IPS-18c (cell line): Measurements from ENCODE around the gene CAPN2.
A peak's percentile ranks its signal among the peaks of the same experiment; 100 is the strongest.

Source experiments
- H3K4me3 ChIP-seq: 2 replicates; pipeline ENCODE4 v1.7.0; 2013; ENCODE audit warnings: low read depth, mild to moderate bottlenecking, low read length, moderate library complexity; ENCODE audit not compliant: insufficient read depth
- H3K9me3 ChIP-seq: one replicate; pipeline ENCODE4 v1.6.1; 2013; ENCODE audit warnings: mild to moderate bottlenecking, low read length, moderate library complexity; ENCODE audit not compliant: control insufficient read depth, insufficient read depth

Gene CAPN2

DNA sequence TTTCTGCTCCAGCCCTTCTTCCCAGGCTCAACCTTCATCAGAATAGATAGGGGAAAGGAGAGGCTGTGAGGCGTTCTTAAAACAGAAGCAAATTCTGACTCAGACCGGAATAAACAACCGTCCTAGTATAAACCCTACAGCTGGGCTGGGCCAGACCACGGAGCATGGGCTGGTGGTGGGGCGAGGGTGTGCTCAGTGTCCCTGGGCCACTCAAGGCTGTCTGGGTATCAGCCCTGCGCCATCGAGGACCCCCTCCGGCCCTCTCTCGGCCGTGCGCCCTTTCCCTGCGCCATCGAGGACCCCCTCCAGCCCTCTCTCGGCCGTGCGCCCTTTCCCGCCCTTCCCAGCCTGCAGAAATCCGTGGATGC, 36.0 kb downstream of the CAPN2 start:
- peak overlapping the region; percentile 72; the same call in 1 of the 2 replicates for H3K4me3 ChIP-seq
- peaks cover 4% of the 10 kb centered on the region for H3K9me3 ChIP-seq

DNA sequence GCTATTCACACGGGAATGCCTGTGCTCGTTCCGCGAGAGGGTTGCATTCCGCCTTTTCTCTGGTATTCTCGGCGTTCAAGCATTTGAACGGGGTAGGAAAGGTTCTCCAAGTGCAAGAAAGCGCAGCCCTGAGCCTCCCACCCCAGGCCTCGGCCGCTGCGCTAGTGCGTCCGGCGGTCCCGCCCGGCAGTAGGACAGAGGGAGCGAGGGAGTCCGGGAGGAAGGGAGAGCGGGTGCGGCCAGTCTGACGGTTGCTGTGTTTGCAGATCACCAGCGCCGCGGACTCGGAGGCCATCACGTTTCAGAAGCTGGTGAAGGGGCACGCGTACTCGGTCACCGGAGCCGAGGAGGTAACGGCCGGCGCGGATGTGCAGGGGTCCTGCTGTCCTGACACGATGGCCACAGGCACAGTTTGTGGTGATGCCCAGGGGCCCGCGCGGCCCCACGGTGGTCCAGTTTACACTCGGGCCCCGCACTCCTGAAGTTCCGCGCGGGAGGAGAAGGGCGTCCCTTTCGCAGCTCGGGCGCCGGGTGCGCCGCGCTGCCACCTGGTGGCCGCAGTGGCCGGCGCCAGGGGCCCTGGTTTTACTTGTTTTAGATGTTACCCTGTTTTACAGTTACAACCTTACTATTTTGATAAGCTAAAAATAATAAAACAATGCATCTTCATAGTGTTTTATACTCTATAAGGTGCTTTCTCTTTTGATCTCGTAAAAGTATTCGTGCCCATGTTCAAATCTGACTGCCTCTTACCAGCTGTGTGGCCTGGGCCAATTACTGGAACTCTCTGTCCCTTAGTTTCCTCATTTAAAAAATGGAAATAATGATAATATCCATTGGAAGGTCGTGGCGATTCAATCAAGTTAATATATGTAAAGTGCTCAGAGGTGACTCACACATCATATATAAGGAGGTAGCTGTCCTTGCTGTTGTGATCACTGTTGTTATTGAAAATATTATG, 36.7 kb downstream of the CAPN2 start:
- Histone ChIP-seq H3K4me3 (peak overlapping the region; percentile 72), H3K9me3 (peaks cover 4% of the 10 kb centered on the region)

DNA sequence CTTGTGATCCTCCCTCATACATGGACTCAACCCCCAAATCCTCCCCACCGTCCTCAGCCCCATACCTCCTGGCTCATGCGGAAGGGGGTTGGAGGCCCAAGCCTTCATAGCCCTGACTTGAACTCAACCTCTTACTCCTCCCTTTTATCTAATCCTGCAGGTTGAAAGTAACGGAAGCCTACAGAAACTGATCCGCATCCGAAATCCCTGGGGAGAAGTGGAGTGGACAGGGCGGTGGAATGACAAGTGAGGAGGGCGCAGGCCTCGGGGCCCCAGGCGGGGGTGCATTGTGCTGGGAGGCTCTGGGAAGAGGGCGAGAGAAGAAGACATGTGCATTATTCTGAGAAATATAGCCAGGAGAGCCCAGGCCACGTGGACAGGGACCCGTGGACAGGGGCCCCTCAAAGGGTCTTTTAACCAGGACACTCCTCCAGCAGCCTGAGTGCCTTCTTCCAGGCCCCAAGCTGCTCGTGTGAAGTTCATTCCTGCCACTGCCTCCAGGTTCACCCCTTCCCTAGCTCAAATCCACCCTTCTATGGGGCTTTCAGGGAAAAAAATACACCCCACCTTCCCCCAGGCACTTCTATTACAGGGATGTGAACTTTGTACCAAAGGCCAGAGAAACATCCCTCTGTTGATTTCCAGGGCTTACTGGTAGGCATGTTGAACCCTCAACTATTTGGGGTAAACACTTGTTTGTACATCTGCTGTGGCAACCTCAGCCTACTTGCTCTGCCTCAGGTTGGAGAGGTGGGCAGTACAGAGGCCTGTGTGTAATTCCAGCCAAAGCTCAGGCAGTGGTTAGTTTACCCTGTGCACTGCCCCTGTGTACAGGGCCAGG, 38.6 kb downstream of the CAPN2 start:
- Histone ChIP-seq H3K9me3 (peaks cover 4% of the 10 kb centered on the region), H3K4me3 (no peak overlapping the region)

DNA sequence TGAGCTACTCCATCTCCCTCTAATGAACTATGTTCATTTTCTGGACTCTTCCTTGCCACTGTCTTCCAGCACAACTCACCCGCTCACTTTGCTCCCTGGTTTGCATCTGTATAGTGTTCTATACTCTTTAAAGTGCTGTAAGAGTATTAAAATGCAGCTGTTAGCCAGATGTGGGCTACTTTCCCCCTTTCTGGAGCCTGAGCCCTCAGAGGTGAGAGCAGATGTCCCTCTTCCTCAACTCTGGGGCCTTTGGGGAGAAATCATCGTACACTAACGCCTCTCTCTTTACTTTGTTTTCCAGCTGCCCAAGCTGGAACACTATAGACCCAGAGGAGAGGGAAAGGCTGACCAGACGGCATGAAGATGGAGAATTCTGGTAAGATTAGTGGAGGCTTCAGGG, 39.4 kb downstream of the CAPN2 start:
- Histone ChIP-seq H3K9me3 (peaks cover 4% of the 10 kb centered on the region), H3K4me3 (no peak overlapping the region)

DNA sequence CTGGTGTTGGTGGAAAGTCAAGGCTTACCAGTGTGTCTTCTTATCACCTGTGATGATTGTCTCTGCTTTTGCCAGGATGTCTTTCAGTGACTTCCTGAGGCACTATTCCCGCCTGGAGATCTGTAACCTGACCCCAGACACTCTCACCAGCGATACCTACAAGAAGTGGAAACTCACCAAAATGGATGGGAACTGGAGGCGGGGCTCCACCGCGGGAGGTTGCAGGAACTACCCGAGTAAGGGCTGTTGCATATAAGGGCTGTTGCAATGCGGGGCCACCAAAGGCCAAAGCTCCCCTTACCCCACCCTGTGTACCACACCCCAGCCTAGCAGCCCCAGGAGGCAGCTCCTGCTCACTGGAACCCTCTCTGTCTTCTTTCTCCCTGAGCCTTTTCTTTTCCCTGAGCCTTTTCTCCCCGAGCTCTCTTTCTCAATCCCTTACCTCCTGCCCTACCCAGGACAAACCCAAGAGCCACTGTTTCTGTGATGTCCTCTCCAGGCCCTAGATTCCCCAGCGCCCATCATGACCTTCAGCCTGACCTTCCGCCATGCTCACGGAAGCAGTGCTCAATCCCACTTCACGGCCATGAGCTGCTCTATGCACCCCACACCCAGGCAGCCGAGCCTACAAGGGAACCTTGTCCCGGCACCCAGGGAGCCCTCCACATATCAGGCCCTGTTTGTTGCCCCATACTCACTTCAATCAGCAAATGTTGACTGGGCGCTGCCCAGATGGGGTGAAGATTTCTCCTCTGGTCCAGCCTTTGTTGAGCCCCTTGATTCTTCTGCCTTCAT, 40.6 kb downstream of the CAPN2 start:
- Histone ChIP-seq H3K4me3 (no peak overlapping the region), H3K9me3 (peaks cover 4% of the 10 kb centered on the region)

DNA sequence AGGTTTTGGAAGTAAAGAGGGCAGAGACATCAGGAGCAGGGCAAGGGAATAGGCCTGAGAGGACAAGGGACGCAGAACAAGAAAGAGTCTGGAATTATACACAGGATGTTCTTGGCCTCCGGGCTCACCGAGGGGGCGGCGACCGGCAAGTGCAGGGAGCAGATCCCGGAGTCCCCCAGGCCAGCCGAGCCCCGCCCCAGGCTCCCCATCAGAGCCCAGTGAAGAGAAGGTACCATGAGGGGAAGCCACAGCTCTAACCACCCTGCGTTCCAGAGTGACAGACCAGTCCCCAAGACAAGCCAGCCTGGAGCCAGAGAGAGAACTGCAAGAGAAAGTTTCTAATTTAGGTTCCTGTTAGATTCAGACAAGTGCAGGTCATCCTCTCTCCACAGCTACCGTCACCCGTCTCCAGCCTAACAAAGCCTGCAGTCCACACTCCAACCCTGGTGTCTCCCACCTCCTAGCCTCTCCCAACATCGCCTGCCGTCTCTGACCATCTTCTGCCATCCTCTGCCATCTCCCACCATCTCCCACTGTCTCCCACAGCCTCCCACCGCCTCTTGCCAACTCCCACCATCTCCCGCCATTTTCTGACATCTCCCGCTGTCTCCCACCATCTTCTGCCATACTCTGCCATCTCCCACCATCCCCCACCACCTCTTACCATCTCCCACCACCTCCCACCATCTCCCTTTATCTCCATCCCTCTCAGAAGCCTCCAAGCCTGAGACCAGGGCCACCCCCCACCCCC, 42.5 kb downstream of the CAPN2 start:
- H3K9me3 ChIP-seq, result peaks cover 4% of the 10 kb centered on the region
- H3K4me3 ChIP-seq, result no peak overlapping the region

DNA sequence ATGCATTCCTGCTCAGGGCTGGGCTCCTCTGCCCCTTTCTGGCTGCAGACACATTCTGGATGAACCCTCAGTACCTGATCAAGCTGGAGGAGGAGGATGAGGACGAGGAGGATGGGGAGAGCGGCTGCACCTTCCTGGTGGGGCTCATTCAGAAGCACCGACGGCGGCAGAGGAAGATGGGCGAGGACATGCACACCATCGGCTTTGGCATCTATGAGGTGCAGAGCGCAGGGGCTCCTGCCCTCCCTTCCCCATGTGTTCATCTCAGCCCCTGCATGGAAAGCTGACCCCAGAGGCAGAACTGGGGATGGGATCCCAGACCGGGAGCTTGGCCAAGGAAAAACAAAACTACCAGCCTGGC, 43.1 kb downstream of the CAPN2 start:
- Histone ChIP-seq H3K9me3 (peaks cover 4% of the 10 kb centered on the region), H3K4me3 (no peak overlapping the region)

DNA sequence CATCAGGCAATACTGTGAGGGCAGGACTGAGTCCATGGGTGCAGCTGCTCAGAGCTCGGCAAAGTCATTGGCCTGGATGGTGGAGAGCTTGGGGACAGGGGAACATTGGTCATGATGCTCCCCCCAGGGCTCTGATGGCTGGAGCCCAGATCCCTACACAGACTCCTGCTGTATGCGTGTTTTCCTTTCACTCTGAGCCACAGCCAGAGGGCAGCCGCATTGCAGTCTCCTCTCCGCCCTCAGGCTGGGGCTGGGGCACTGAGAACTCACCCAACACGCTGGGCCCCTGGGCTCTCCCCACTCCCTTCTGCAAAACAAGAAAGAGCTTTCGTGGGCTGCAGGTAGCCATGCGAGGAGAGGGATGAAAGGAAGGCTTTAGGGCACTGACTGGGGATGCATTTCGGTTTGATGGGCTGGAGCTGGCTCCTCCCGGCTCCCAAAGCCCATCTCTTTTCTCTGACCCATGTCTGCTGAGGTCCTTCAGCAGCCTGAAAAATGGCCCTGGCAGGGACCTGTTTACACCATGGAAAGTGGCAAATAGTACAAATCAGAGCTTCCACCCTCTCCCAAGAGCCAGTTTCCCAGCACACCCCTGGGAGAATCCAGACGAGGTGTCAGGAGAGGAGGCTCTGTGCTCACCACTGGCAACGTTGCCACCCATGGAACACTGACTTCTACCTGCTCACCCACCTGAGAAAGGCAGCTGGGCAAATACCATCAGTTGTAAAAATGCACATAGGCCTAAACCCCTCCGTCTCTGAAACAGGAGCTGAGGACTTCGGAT, 43.8 kb downstream of the CAPN2 start:
- Histone ChIP-seq H3K9me3 (peaks cover 4% of the 10 kb centered on the region), H3K4me3 (no peak overlapping the region)

DNA sequence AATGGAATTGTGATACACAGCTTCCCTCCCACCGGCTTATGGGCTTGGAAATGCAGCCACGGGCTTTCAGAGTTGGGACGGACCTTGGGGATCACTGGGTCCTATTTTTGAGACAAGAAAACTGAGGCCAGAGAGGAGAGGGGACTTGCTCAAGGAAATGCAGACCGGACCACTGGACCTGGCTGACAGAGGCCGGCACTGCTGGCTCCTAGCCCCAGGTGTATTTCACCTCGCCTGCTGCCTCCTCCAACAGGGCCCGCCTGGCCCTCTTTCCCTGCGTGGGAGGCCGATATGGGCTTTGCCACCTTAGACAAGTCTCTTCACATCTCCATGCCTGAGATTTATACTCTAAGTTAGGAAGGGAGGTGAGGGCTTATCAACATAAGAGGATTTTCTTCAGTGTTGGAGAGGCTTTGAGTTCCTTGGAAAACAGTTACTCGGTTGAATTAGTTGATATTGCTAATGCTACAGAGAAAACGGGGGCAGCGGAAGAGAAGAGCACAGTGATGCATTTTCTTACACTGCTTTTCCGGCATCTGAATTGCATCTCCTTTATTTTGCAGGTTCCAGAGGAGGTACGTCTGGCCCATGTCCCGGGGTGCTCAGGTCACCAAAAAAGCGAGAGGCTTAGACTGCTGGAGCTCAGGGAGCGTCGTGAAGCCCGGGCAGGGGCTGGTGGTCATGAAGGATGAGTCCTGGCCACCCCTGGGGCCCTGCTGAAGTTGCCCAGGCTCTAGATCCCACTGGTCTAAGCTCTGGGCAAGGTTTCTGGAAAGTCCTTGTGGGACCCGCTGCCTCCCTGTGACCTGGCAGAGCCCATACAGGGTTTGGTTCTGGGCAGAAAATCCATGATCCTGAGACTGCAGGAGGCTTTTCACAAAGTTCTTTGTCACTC, 44.7 kb downstream of the CAPN2 start:
- no peak overlapping the region for H3K4me3 ChIP-seq
- peaks cover 4% of the 10 kb centered on the region for H3K9me3 ChIP-seq

DNA sequence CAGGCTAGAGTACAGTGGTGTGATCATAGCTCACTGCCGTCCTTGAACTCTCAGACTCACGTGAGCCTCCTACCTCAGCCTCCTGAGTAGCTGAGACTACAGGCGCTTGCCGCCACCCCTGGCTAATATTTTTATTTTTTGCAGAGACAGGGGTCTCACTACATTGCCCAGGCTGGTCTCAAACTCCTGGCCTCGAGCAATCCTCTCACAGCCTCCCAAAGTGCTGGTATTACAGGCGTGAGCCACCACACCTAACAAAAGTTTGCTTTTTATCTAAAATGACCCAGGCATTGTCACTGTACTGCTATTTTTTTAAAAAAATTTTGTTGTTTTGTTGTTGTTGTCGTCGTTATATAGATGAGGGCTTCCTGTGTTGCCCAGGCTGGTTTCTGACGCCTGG, 46.4 kb downstream of the CAPN2 start:
- Histone ChIP-seq H3K4me3 (no peak overlapping the region), H3K9me3 (no peaks in the 10 kb centered on the region)

DNA sequence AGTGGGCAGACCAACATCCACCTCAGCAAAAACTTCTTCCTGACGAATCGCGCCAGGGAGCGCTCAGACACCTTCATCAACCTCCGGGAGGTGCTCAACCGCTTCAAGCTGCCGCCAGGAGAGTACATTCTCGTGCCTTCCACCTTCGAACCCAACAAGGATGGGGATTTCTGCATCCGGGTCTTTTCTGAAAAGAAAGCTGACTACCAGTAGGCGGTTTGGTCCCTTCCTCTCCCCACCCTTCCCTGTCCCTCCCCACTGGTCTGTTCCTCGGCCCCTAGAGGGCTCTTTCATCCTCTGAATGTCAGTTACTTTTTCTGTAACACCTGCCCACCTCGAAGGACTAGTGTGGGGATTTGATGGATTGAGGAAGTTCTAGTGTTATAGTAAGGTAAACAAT, 46.9 kb downstream of the CAPN2 start:
- Histone ChIP-seq H3K4me3 (no peak overlapping the region), H3K9me3 (no peaks in the 10 kb centered on the region)

DNA sequence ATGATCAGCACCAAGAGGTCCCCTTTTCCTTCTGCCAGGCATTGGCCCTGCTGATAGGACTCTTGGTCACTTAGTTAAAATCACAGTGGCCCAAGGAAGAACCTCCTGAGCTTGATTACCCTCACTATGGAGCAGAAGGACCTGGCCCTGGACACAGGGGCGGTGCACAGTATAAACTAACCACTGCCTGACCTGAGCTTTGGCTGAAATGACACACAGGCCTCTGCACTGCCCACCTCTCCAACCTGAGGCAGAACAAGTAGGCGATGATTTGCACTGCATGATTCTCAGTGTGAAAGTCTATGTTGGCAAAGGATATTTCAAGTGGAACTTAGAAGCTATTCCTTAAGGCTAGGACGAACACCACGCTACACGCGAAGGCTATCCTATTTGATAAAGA, 48.5 kb downstream of the CAPN2 start:
- no peaks in the 10 kb centered on the region for H3K9me3 ChIP-seq
- H3K4me3 ChIP-seq, result no peak overlapping the region

DNA sequence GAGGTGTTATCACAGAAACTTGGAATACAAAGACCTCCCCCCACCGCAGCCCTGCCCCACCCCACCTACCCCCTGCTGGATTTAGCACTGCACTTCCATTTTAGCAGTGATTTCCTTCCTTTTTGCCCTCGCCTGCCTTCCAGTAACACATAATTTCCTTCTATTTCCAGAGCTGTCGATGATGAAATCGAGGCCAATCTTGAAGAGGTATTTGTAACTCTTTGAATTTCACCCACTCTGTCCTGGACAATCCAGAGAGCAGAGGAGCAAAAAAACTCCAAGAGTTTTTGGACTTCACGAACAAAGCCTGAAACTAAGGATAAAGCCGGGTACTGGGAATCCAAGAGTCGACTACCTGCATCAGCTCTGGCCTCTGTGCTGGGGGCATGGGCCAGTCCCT, 49.1 kb downstream of the CAPN2 start:
- Histone ChIP-seq H3K4me3 (no peak overlapping the region), H3K9me3 (no peaks in the 10 kb centered on the region)

DNA sequence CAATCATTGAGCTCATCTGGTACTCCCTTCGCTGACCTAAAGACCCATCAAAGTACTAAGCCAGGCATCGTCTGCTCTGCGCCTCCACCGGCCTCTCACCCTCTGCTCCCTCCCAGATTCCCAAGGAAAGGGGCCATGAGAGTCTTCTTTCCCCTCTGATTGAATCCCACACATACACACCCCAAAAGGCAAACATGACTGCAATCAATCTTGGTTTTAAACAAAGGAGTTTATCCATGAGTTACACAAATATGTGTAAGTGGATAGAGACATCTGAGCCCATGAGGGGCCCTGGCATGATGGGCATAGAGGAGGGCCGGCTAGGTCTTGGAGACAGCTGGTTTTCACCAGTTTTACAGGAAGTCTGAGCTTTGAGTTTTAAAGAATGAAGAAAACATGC, 50.9 kb downstream of the CAPN2 start:
- no peaks in the 10 kb centered on the region for H3K9me3 ChIP-seq

DNA sequence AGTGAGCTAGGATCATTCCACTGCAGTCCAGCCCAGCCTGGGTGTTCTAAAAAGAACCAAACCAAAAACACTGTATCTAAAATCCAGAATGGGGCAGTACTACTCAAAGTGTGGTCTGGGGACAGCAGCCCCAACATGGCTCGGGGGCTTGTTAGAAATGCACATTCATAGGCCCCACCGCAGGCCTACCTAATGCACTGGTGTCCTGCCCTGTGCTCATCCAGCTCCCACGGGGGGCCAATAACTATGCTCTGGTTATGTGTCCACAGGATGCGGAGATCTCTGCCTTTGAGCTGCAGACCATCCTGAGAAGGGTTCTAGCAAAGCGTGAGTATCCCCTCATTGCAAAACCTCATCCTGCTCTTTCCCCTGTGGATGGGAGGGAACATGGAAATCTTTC, 51.5 kb downstream of the CAPN2 start:
- H3K9me3 ChIP-seq, result no peaks in the 10 kb centered on the region
- H3K4me3 ChIP-seq, result no peak overlapping the region

More for the DNA sequence above, 50.9 kb downstream of the CAPN2 start:
- H3K4me3 ChIP-seq, result no peak overlapping the region
